Uterine smooth muscle cell (primary cell): ENCODE data around the gene SLPI. TPM values are rescaled to one million over a fixed set of nuclear protein-coding genes. Genes with fewer than 3 reads are reported as not detected.

Source experiments
- total RNA-seq: library from RNA; depleted of rRNA; stranded (reverse); fragments of >200 nt; gene quantifications from 2 replicates; pipeline ENCODE4 v1.2.3, GENCODE V29; 2014

Gene SLPI, protein sequence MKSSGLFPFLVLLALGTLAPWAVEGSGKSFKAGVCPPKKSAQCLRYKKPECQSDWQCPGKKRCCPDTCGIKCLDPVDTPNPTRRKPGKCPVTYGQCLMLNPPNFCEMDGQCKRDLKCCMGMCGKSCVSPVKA
- total RNA-seq, result not detected in 2 replicates

DNA sequence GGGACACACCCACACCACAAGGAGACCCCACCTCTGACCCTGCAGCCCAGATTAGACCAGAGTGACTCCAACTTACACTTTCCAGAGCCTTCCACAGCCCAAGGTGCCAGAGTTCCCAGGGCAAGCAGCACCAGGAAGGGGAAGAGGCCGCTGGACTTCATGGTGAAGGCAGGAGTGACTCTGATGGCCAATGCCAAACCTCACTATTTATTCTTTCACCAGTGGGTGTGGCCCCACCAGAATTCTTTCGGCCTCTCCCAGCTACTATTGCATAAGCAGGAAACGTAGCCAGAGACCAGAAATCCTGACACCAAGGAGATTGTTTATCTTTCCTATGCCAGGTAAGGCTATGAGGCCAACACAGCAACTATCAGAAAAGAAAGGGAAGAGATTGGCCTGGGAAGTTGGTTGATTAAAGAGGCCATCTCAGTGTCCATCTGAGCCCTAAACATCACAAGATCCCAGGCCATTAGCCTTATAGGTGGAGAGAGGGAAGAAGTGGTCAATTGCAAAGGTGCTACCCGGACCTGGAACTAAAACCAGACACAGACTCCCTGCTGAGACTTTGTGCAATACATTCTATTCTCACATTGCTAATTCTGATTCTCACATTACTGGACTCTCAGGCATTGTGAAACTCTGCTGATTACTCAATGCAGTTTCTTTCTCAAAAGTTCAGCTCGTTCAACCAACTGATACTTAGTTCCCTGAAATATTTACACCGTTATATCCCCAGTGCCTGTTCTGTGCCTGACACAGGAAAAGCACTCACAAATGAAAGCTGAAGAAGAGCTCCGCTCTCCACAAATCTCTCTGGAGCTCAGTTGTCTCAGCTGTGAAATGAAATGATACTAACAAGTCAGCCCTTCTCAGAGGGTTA lies at the start of gene SLPI:
SLPI (minus strand) TSS at position 182 of the 880 bp plus-strand sequence; CDS start at position 161, 21 bp downstream.

DNA sequence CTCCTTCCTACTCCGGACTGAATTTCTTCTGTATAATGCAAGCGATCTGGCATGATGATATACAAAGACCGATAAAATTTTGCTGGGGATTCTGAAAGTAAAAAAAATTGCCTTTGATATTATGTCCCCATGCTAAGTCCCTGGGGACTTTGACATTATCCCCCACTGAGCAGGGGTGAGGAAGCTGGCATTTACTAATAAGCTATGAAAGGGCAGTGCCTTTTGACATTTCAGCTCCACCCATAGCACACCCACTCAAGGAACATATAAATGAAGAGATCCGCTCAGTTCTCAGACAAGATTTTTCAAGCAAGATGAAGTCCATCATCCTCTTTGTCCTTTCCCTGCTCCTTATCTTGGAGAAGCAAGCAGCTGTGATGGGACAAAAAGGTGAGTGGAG lies 33.3 kb downstream of the SLPI start, which contains the start of gene SEMG2:
SEMG2 (plus strand) TSS at position 298 of the 400 bp plus-strand sequence; CDS start at position 315, 17 bp downstream.

DNA sequence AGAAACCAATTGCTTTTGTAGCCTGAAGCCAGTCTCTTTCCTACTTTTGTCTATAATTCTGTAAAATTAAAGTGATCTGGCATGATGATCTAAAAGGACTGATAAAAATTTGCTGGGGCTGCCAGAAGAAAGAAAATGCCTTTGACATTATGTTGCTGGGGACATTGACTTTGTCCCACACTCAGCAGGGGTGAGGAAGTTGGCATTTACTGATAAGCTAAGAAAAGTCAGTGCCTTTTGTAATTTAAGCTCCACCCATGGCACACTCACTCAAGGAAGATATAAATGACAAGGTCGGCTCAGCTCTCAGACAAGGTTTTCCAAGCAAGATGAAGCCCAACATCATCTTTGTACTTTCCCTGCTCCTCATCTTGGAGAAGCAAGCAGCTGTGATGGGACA lies 47.6 kb downstream of the SLPI start, which contains the start of gene SEMG1:
SEMG1 (plus strand) TSS at position 309 of the 400 bp plus-strand sequence; CDS start at position 330, 21 bp downstream.

Other genes starting within 250 kb of the SLPI start
- 1.00 and 1.6 TPM in 2 replicates for gene KCNS1, start 153.4 kb downstream of the SLPI start, total RNA-seq
- not detected in 2 replicates for gene WFDC5, start 139.4 kb downstream of the SLPI start, total RNA-seq
- not detected in 2 replicates for gene WFDC12, start 130.1 kb downstream of the SLPI start, total RNA-seq
- not detected in 2 replicates for gene PI3, start 79.7 kb downstream of the SLPI start, total RNA-seq
- not detected in 2 replicates for gene SEMG1, start 47.5 kb downstream of the SLPI start, total RNA-seq
- not detected in 2 replicates for gene SEMG2, start 33.2 kb downstream of the SLPI start, total RNA-seq
- gene RBPJL, start 52.3 kb upstream of the SLPI start, total RNA-seq, result not detected in 2 replicates
- gene MATN4, start 53.7 kb upstream of the SLPI start, total RNA-seq, result 0.11 TPM in 1 of 2 replicates, not detected in the other
- gene SDC4, start 93.9 kb upstream of the SLPI start, total RNA-seq, result 129 and 156 TPM in 2 replicates
- 18.5 and 19.4 TPM in 2 replicates for gene SYS1, start 108.6 kb upstream of the SLPI start, total RNA-seq
- not detected in 2 replicates for gene TP53TG5, start 123.8 kb upstream of the SLPI start, total RNA-seq
- 3.4 and 9.6 TPM in 2 replicates for gene DBNDD2, start 153.7 kb upstream of the SLPI start, total RNA-seq
- 16.7 and 21.1 TPM in 2 replicates for gene PIGT, start 161.6 kb upstream of the SLPI start, total RNA-seq
- gene WFDC2, start 215.2 kb upstream of the SLPI start, total RNA-seq, result not detected in 2 replicates